B cell (primary cell): ENCODE results near the gene C15orf39.

Experiments used
- EZH2 ChIP-seq: IDR thresholded peaks from 2 replicates; pipeline ENCODE4 v1.6.1; 2012; ENCODE audit warnings: borderline replicate concordance, low read depth, mild to moderate bottlenecking, moderate library complexity, low read length; ENCODE audit not compliant: insufficient read depth, poor library complexity, severe bottlenecking
- TF ChIP-seq, protein P1 (sequence below): fragments of 200-600 bp; IDR thresholded peaks from one replicate; pipeline ENCODE4 v1.8.0; 2022; ENCODE audit warnings: antibody characterized with exemption, mild to moderate bottlenecking

DNA sequence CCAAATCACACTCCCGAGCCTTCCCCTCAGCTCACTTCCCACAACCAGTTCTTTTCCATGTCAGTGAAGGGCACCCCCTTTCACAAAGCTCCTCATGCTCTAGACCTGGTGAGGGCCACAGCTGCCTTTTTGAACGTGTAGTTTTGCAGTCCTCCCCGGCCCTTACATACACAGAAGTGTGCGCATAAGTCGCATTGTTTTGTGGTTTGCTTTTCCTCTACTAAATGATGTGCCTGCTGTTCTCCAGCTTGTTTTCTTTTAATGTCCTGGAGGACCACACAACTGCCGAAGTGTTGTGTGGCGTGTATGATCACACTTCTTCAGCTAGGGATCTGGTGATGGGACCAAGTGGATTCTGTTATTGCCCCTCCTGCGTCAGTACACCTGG is 7.6 kb downstream of the C15orf39 start:
- TF ChIP-seq, protein P1, sequence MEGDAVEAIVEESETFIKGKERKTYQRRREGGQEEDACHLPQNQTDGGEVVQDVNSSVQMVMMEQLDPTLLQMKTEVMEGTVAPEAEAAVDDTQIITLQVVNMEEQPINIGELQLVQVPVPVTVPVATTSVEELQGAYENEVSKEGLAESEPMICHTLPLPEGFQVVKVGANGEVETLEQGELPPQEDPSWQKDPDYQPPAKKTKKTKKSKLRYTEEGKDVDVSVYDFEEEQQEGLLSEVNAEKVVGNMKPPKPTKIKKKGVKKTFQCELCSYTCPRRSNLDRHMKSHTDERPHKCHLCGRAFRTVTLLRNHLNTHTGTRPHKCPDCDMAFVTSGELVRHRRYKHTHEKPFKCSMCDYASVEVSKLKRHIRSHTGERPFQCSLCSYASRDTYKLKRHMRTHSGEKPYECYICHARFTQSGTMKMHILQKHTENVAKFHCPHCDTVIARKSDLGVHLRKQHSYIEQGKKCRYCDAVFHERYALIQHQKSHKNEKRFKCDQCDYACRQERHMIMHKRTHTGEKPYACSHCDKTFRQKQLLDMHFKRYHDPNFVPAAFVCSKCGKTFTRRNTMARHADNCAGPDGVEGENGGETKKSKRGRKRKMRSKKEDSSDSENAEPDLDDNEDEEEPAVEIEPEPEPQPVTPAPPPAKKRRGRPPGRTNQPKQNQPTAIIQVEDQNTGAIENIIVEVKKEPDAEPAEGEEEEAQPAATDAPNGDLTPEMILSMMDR = no peak
- TF ChIP-seq EZH2 = no peak
